Gastrocnemius medialis (tissue), 4 donors: Measurements from ENCODE around the gene NRL. TPM values are rescaled to one million over a fixed set of nuclear protein-coding genes. Genes with fewer than 3 reads are reported as not detected.

Experiments used
- ATAC-seq, 2 donors: fragments of 150-250 bp; one replicate each; pipeline ENCODE4 v1.9.1; 2016
- DNase-seq, 2 donors: peaks; one replicate each; pipeline ENCODE4 v3.0.0-alpha.2; 2019
- H3K27ac ChIP-seq, 4 donors: fragments of 200-600 bp; sonication (generic); 1 replicate in 1 of 4; 2 replicates in 3 of 4; pipeline ENCODE4 v1.5.1; 2016 to 2018; ENCODE audit warnings: mild to moderate bottlenecking in 2 of 4, moderate library complexity in 1 of 4
- H3K27me3 ChIP-seq, 3 donors: fragments of 200-600 bp; sonication (generic) in 2 of 3; 1 replicate in 1 of 3; 2 replicates in 2 of 3; pipeline versions ENCODE4 v1.5.1 to v1.6.0; 2016 to 2019; ENCODE audit warnings: mild to moderate bottlenecking in 1 of 3, moderate library complexity in 1 of 3
- H3K36me3 ChIP-seq, 2 donors: fragments of 200-600 bp; sonication (generic) in 1 of 2; one replicate each; pipeline ENCODE4 v1.5.1; 2017 to 2018
- H3K4me1 ChIP-seq, 2 donors: fragments of 200-600 bp; sonication (generic) in 1 of 2; one replicate each; pipeline ENCODE4 v1.5.1; 2016 to 2017; ENCODE audit warnings: mild to moderate bottlenecking in 2 of 2
- H3K4me3 ChIP-seq, 4 donors: fragments of 200-600 bp; sonication (generic) in 3 of 4; 1 replicate in 1 of 4; 2 replicates in 3 of 4; pipeline ENCODE4 v1.5.1; 2016 to 2019; ENCODE audit warnings: mild to moderate bottlenecking in 2 of 4
- H3K9me3 ChIP-seq, 3 donors: fragments of 200-600 bp; sonication (generic) in 2 of 3; 1 replicate in 1 of 3; 2 replicates in 2 of 3; pipeline ENCODE4 v1.5.1; 2016 to 2019
- POLR2A ChIP-seq, 2 donors: fragments of 450-650 bp; IDR thresholded peaks; one replicate each; pipeline ENCODE4 v1.6.1; 2017; ENCODE audit warnings: antibody characterized with exemption in 2 of 2, mild to moderate bottlenecking in 2 of 2, moderate library complexity in 2 of 2
- in situ Hi-C, 4 donors: fragments of 200-750 bp; cut with MboI; loops; one replicate each; pipeline versions ENCODE4 v1.15.0 to v1.8.0; 2017; ENCODE audit warnings: low sequenced_read_pairs in 4 of 4
- intact Hi-C: fragments of 100-400 bp; cut with DNase I; formaldehyde crosslinking; loops from one replicate; pipeline ENCODE4 v1.15.1; 2023; ENCODE audit warnings: low total_unique reads
- total RNA-seq, 4 donors: library from RNA; depleted of rRNA; stranded (reverse); fragments of >200 nt; gene quantifications; one replicate each; pipeline versions ENCODE4 v1.1.0 to v1.2.3, GENCODE V29; 2016
- TF ChIP-seq, protein P1 (sequence below), 5 experiments: fragments of 450-650 bp in 3 of 5; fragments of 200-600 bp in 2 of 5; sonication (generic) in 2 of 5; IDR thresholded peaks in 4 of 5; conservative IDR thresholded peaks in 1 of 5; 1 replicate in 4 of 5; 2 replicates in 1 of 5; pipeline ENCODE4 v1.5.1; 2016 to 2019; ENCODE audit warnings: antibody characterized with exemption in 5 of 5, mild to moderate bottlenecking in 3 of 5, moderate library complexity in 3 of 5

Gene NRL
- total RNA-seq, 4 donors from 2014 or later: 0.82 to 4.5 (median 2.4) TPM

DNA sequence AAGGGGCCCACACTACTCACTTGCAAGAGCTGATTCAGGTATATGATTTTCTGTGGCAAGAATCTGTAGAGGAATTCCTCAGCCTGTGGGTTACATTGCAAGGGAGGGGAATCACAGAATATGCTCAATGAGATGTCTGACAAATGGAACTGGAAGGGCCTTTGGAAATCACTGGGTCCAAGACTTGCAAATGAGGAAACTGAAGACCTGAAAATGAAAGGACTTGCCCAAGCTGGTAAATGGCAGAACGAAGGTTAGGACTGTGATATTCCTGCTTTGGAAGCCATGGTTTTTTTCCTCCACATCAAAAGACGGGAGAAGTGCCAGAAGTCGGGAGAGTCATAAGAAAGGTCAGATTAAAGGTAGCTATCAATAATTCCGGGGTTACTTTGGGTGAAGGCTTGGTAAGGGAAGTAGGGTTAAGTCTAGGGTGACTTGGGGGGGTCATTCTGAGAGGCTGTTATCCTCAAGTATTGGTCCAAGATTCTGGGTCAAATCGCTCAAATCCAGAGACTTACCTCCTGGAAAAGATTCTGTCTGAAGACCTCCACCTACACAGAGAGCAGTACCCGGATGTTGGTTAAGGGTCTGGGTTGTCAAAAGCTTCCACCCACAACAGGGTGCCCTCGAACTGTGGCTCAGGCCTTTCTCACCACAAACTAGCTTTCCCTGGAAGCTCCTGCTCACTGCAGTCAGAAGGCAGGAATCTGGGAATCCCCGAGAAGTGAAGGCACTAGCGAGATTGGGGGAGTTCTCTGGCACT lies 31.1 kb upstream of the NRL start:
- Histone ChIP-seq H3K4me3 (peak overlapping the region; percentile 75 to 92 (median 84)), H3K27me3 (no peaks in the 10 kb centered on the region), H3K36me3 (peaks cover 0 to 35% of the 10 kb centered on the region in 2 donors), H3K4me1 (peaks cover 25 to 26% of the 10 kb centered on the region in 2 donors), H3K9me3 (no peaks in the 10 kb centered on the region), H3K27ac (peak overlapping the region; percentile 92 to 97 (median 92))
- in situ Hi-C loops (loop anchor here in 1 of 4 donors (25.0 kb wide), 1 partner anchor 834 kb away; the partner anchor contains the start of genes BCL2L2, PABPN1 and PPP1R3E), intact Hi-C loops (loop anchor here (2.0 kb wide), 1 partner anchor 87 kb away; the partner anchor contains the start of genes GMPR2 and NEDD8)
- no peak for ATAC-seq
- DNase-seq: no peak
- TF ChIP-seq, protein P1, sequence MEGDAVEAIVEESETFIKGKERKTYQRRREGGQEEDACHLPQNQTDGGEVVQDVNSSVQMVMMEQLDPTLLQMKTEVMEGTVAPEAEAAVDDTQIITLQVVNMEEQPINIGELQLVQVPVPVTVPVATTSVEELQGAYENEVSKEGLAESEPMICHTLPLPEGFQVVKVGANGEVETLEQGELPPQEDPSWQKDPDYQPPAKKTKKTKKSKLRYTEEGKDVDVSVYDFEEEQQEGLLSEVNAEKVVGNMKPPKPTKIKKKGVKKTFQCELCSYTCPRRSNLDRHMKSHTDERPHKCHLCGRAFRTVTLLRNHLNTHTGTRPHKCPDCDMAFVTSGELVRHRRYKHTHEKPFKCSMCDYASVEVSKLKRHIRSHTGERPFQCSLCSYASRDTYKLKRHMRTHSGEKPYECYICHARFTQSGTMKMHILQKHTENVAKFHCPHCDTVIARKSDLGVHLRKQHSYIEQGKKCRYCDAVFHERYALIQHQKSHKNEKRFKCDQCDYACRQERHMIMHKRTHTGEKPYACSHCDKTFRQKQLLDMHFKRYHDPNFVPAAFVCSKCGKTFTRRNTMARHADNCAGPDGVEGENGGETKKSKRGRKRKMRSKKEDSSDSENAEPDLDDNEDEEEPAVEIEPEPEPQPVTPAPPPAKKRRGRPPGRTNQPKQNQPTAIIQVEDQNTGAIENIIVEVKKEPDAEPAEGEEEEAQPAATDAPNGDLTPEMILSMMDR (IDR thresholded peaks at IDR 0.05 in 4 of 5, conservative IDR thresholded peaks at IDR 0.05 in 1 of 5): no peak
- no peak for TF ChIP-seq POLR2A (IDR thresholded peaks at IDR 0.05)

DNA sequence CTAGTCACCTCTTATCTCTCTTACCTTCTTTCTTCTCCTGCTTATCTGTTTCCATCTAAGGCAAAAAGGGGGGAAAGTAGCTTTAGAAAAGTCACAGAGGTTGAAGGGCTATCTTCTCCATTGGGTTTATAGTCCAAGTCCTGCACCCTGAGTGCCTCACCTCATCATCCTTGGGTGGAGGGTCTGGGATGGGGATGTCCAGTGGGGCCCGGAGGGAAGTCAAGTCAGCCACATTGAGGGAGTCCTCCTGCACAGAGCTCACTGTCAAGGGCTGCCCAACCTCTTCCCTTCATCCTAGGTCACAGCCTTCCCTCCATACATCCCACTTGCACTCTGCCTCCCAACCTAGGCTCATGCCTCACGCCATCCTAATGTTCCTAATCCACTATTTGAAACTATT lies 30.5 kb upstream of the NRL start:
- DNase-seq: no peak
- Histone ChIP-seq H3K36me3 (peaks cover 0 to 29% of the 10 kb centered on the region in 2 donors), H3K4me3 (no peak overlapping the region), H3K27ac (peak overlapping the region; percentile 92 to 97 (median 92)), H3K27me3 (no peaks in the 10 kb centered on the region), H3K4me1 (peaks cover 25 to 26% of the 10 kb centered on the region in 2 donors), H3K9me3 (no peaks in the 10 kb centered on the region)
- in situ Hi-C loops (loop anchor here in 1 of 4 donors (25.0 kb wide), 1 partner anchor 833 kb away; the partner anchor contains the start of genes BCL2L2, PABPN1 and PPP1R3E), intact Hi-C loops (no loop called here)
- no peak for TF ChIP-seq POLR2A (IDR thresholded peaks at IDR 0.05)
- TF ChIP-seq, protein P1 (IDR thresholded peaks at IDR 0.05 in 4 of 5, conservative IDR thresholded peaks at IDR 0.05 in 1 of 5): no peak
- no peak for ATAC-seq

DNA sequence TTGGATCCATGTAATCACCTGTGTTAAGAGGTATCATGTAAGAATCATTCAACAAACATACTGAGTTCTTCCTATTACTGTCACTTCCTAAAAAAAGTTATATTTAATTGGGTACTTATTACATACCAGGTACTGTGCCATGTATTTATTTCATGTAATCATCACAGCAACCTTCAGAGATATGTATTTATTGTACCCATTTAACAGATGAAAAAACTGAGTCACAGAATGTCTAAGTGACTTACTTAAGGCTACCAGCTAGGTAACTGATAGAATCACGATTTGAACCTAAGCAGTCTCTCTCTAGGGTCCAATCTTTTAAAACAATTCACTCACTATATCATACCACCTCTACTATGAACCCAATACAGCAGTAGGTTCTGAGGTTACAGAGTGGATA lies 29.7 kb upstream of the NRL start:
- Histone ChIP-seq H3K4me3 (no peak overlapping the region), H3K36me3 (peaks cover 0 to 21% of the 10 kb centered on the region in 2 donors), H3K27me3 (no peaks in the 10 kb centered on the region), H3K27ac (peak overlapping the region in 2 of 4 donors; percentile 92), H3K9me3 (no peaks in the 10 kb centered on the region), H3K4me1 (peaks cover 33 to 34% of the 10 kb centered on the region in 2 donors)
- DNase-seq: no peak
- ATAC-seq: no peak
- intact Hi-C loops: no loop called here
- in situ Hi-C loops: loop anchor here in 1 of 4 donors (25.0 kb wide), 1 partner anchor 832 kb away; the partner anchor contains the start of genes BCL2L2, PABPN1 and PPP1R3E
- TF ChIP-seq, protein P1 (IDR thresholded peaks at IDR 0.05 in 4 of 5, conservative IDR thresholded peaks at IDR 0.05 in 1 of 5): no peak
- TF ChIP-seq POLR2A (IDR thresholded peaks at IDR 0.05): no peak

DNA sequence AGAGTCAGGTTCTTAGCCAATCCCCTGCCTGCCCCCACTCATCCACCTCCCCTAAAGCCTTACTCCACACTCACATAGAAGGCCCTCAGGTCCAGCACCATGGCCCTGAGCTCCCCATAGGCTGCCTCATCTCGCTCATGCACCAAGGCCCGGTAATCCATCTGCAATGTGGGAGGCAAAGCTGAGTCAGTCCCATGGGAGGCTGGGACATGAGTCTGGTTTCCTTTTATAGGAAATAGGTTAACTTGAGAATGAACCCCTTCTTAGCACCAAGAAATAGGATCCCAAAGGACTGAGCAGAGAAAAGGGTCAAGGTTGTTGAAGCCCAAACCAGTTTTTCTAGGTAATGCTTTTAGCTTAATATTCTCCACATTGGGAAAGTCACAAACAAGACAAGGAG lies 28.8 kb upstream of the NRL start:
- H3K27me3 ChIP-seq: no peaks in the 10 kb centered on the region
- ATAC-seq (no peak), DNase-seq (no peak)
- no peak overlapping the region for H3K4me3 ChIP-seq
- peaks cover 0 to 15% of the 10 kb centered on the region in 2 donors for H3K36me3 ChIP-seq
- H3K9me3 ChIP-seq: no peaks in the 10 kb centered on the region
- intact Hi-C loops (no loop called here), in situ Hi-C loops (loop anchor here in 1 of 4 donors (25.0 kb wide), 1 partner anchor 831 kb away; the partner anchor contains the start of genes BCL2L2, PABPN1 and PPP1R3E)
- TF ChIP-seq, protein P1 (IDR thresholded peaks at IDR 0.05 in 4 of 5, conservative IDR thresholded peaks at IDR 0.05 in 1 of 5): no peak
- no peak for TF ChIP-seq POLR2A (IDR thresholded peaks at IDR 0.05)
- peaks cover 33 to 41% of the 10 kb centered on the region in 2 donors for H3K4me1 ChIP-seq
- H3K27ac ChIP-seq: peak overlapping the region in 2 of 4 donors; percentile 46 to 92
